NCI-H526 treated with DMSO at 0.1 percent for 48 hours (cell line): ENCODE measurements around the gene USP2.

Experiments
- DNase-seq: peaks from one replicate; lab custom pipeline; 2025; lab: John Stamatoyannopoulos, UW

Gene USP2

GRCh38 chr11:119305556-119306372, 75.7 kb downstream of the USP2 start:
- no peak for DNase-seq
